Lung (tissue), 12 donors: ENCODE data around the gene CALHM5. TPM values are rescaled to one million over a fixed set of nuclear protein-coding genes. Genes with fewer than 3 reads are reported as not detected.
A peak's percentile ranks its signal among the peaks of the same experiment; 100 is the strongest.

Experiments
- ATAC-seq: fragments of 200-7000 bp; cut with Tn5 transposase; one replicate; pipeline ENCODE4 v1.9.1; 2020; ENCODE audit warnings: moderate number of reproducible peaks; ENCODE audit not compliant: insufficient read depth, low FRiP score
- DNase-seq, 3 donors: peaks; one replicate each; pipeline ENCODE4 v3.0.0-alpha.2; 2013 to 2017
- H3K27ac ChIP-seq, 2 donors: one replicate each; pipeline ENCODE4 v1.5.1; 2013; ENCODE audit warnings: mild to moderate bottlenecking in 2 of 2, moderate library complexity in 2 of 2, control low read depth in 1 of 2, inconsistent platforms in 1 of 2, low read depth in 1 of 2, low read length in 1 of 2
- H3K27me3 ChIP-seq, 3 donors: one replicate each; pipeline ENCODE4 v1.5.1; 2013; ENCODE audit warnings: low read length in 2 of 3; ENCODE audit not compliant: control insufficient read depth in 3 of 3, insufficient read depth in 3 of 3
- H3K36me3 ChIP-seq, 4 donors: one replicate each; pipeline ENCODE4 v1.5.1; 2013; ENCODE audit warnings: low read length in 4 of 4, mild to moderate bottlenecking in 1 of 4, moderate library complexity in 1 of 4; ENCODE audit not compliant: control insufficient read depth in 4 of 4, insufficient read depth in 4 of 4
- H3K4me1 ChIP-seq, 5 donors: one replicate each; pipeline ENCODE4 v1.5.1; 2013; ENCODE audit warnings: low read length in 5 of 5, mild to moderate bottlenecking in 2 of 5, moderate library complexity in 1 of 5; ENCODE audit not compliant: control insufficient read depth in 5 of 5, insufficient read depth in 5 of 5
- H3K4me3 ChIP-seq: one replicate; pipeline ENCODE4 v1.5.1; 2013; ENCODE audit warnings: mild to moderate bottlenecking, control low read depth, moderate library complexity
- H3K9ac ChIP-seq, 2 donors: one replicate each; pipeline ENCODE4 v1.5.1; 2013; ENCODE audit warnings: low read length in 2 of 2, control low read depth in 1 of 2; ENCODE audit not compliant: insufficient read depth in 1 of 2
- H3K9me3 ChIP-seq, 4 donors: one replicate each; pipeline ENCODE4 v1.5.1; 2013; ENCODE audit warnings: low read length in 3 of 4, mild to moderate bottlenecking in 1 of 4, moderate library complexity in 1 of 4; ENCODE audit not compliant: control insufficient read depth in 4 of 4, insufficient read depth in 3 of 4
- WGBS, 2 donors: extraction: QIAGEN DNeasy Blood & Tissue Kit; methylation state at CpG; one replicate each; pipeline ENCODE4 v1.1.7; 2013; 5-methylcytosine and 5-hydroxymethylcytosine counted together
- polyA plus RNA-seq, 2 donors: library from polyadenylated mRNA; stranded (reverse); fragments of 200-250 nt; gene quantifications; one replicate each; pipeline ENCODE4 v1.2.1, GENCODE V29; 2013
- total RNA-seq, 2 donors: library from RNA; depleted of rRNA in 1 of 2; stranded (reverse); fragments of >200 nt in 1 of 2; gene quantifications; one replicate each; pipeline ENCODE4 v1.2.1, GENCODE V29; 2014 to 2021
- TF ChIP-seq, protein P1 (sequence below): IDR thresholded peaks from 2 replicates; pipeline ENCODE4 v1.5.1; 2012; ENCODE audit warnings: mild to moderate bottlenecking; ENCODE audit errors: control extremely low read depth, extremely low read depth
- donor health status: control.
- donor health status: control.
- donor health status: Bipolar disorder and iron deficiency.
- donor health status: healthy.
- donor health status: DM: yes; HTN: yes; CAD: no.

The CALHM5 gene
- total and polyA plus RNA-seq, 4 donors: 0.41 to 3.0 (median 1.0) TPM

DNA sequence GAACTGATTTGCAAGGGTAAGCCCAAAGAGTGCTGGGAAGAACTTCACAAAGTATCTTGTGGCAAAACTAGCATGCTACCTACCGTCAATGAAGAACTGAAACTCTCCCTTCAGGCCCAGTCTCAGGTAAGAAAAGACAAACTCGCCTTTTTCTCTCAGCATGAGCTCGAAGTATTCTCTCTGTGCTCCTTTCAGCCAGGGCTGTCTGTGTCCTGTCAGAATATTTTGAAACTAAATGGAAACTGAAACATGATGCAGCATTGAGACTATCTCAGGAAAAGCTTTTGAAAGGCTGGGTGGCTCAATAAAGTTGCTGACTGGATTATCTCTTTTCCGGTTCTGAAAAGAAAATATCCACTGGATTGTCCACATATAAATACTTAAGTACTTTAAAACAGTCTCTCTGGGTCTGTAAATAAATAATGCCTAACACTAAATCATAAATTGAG lies 696 bp downstream of the CALHM5 start:
- TF ChIP-seq, protein P1, sequence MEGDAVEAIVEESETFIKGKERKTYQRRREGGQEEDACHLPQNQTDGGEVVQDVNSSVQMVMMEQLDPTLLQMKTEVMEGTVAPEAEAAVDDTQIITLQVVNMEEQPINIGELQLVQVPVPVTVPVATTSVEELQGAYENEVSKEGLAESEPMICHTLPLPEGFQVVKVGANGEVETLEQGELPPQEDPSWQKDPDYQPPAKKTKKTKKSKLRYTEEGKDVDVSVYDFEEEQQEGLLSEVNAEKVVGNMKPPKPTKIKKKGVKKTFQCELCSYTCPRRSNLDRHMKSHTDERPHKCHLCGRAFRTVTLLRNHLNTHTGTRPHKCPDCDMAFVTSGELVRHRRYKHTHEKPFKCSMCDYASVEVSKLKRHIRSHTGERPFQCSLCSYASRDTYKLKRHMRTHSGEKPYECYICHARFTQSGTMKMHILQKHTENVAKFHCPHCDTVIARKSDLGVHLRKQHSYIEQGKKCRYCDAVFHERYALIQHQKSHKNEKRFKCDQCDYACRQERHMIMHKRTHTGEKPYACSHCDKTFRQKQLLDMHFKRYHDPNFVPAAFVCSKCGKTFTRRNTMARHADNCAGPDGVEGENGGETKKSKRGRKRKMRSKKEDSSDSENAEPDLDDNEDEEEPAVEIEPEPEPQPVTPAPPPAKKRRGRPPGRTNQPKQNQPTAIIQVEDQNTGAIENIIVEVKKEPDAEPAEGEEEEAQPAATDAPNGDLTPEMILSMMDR: no peak
- 44 to 68% methylated on average over 4 of the region's 4 CpGs for WGBS, 2 donors
- Histone ChIP-seq H3K9me3 (no peaks in the 10 kb centered on the region), H3K4me1 (peaks cover 0 to 29% (median 0%) of the 10 kb centered on the region in 5 donors), H3K27me3 (no peaks in the 10 kb centered on the region), H3K9ac (peak overlapping the region in 1 of 2 donors; percentile 97), H3K4me3 (peak overlapping the region; percentile 32), H3K36me3 (peaks cover 0 to 7% (median 6%) of the 10 kb centered on the region in 4 donors), H3K27ac (peak overlapping the region; percentile 92 to 94)
- ATAC-seq: no peak
- peak in 2 of 3 donors; percentile 64 to 75 for DNase-seq

DNA sequence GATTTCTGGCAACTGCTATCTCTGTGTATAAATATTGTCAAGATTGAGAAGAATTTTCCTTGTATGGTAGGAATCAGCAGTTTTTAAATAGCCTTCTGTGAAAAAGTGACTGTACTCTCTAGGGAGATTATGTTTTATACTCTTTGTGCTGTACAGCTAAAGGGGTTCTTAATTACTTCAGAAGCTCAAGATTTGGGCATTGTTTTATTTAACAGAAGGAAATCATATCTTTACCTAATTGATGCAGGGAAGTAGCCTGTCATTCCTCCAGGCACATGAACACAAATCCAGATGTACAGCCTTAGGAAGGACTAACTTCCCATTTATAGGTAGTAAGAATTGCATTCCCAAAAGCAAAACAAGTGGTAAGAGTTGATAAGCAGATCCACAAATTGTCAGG lies 1.3 kb downstream of the CALHM5 start:
- DNase-seq (peak in 1 of 3 donors; percentile 60), ATAC-seq (no peak)
- Histone ChIP-seq H3K9ac (peak overlapping the region in 1 of 2 donors; percentile 97), H3K36me3 (peaks cover 0 to 7% (median 6%) of the 10 kb centered on the region in 4 donors), H3K4me1 (peaks cover 0 to 29% (median 0%) of the 10 kb centered on the region in 5 donors), H3K9me3 (no peaks in the 10 kb centered on the region), H3K4me3 (no peak overlapping the region), H3K27me3 (no peaks in the 10 kb centered on the region), H3K27ac (no peak overlapping the region)
- TF ChIP-seq, protein P1: no peak

DNA sequence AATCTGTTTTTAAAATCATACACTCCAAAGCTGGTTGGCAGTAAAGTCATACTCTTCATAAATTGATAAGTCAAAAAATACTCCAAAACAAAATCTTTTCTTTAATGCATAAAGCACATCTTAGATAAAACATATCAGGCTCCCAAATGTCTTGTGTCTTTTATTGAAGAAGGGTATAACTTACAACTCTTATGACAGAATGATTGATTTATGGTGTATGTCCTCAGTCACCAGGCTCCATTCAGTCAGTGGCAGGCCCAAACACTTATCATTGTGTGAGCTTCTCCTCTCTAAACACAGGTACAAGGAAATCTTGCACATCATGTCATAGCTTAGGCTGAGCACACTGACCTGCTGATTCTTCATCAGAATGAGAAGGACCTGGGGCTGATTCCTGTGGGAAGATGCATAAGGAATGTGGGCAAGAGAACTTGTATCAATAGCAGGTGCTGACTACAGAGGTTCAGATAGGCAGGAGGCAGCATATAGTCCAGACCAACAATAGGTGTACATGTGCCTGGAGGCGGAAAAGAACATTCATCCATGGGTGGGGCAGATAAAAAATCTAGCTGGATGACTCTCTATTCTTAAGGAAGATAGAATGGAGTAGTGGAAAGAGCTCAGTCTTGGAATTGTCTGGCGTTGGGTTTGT lies 1.9 kb downstream of the CALHM5 start:
- TF ChIP-seq, protein P1: no peak

More for the DNA sequence above, 1.9 kb downstream of the CALHM5 start:
- no peaks in the 10 kb centered on the region for H3K9me3 ChIP-seq
- 76 to 89% methylated on average over 2 of the region's 2 CpGs for WGBS, 2 donors
- H3K4me3 ChIP-seq: no peak overlapping the region
- no peaks in the 10 kb centered on the region for H3K27me3 ChIP-seq
- DNase-seq: no peak
- H3K9ac ChIP-seq: peak overlapping the region in 1 of 2 donors; percentile 97
- ATAC-seq: no peak
- peaks cover 0 to 7% (median 6%) of the 10 kb centered on the region in 4 donors for H3K36me3 ChIP-seq
- H3K4me1 ChIP-seq: peaks cover 0 to 29% (median 0%) of the 10 kb centered on the region in 5 donors
- no peak overlapping the region for H3K27ac ChIP-seq
